ENCODE results near the gene OPRD1. TPM values are rescaled to one million over a fixed set of nuclear protein-coding genes. Genes with fewer than 3 reads are reported as not detected.
A peak's percentile ranks its signal among the peaks of the same experiment; 100 is the strongest.
"Not testable (repeated sequence)": the region's sequence is repeated elsewhere in the genome, so short reads cannot be mapped to it uniquely, and the experiment has no call there.

OPRD1 gene
- total RNA-seq, 1 donor from 2014 or later, result not detected

- DNase-seq, result no peak
- Histone ChIP-seq H3K9me3 (no peaks in the 10 kb centered on the region), H3K4me1 (no peaks in the 10 kb centered on the region), H3K27ac (no peak overlapping the region), H3K27me3 (no peaks in the 10 kb centered on the region), H3K4me3 (no peak overlapping the region), H3K36me3 (no peaks in the 10 kb centered on the region)
- intact Hi-C loops (cut with DNase I), result no loop called here
- ATAC-seq, result no peak
- TF ChIP-seq CTCF (IDR thresholded peaks at IDR 0.05), result no peak
Measured at GRCh38 chr1:28864695-28865094, 52.7 kb downstream of the OPRD1 start.

- Histone ChIP-seq H3K36me3 (no peaks in the 10 kb centered on the region), H3K4me1 (no peaks in the 10 kb centered on the region), H3K9me3 (no peaks in the 10 kb centered on the region), H3K4me3 (no peak overlapping the region), H3K27me3 (peaks cover 4% of the 10 kb centered on the region), H3K27ac (no peak overlapping the region)
- no peak for DNase-seq
- no peak for ATAC-seq
- intact Hi-C loops (cut with DNase I), result no loop called here
- no peak for TF ChIP-seq CTCF (IDR thresholded peaks at IDR 0.05)
Measured at GRCh38 chr1:28865997-28866650, 54.2 kb downstream of the OPRD1 start.

- intact Hi-C loops (cut with DNase I), result no loop called here
- Histone ChIP-seq H3K4me3 (no peak overlapping the region), H3K27me3 (peaks cover 4% of the 10 kb centered on the region), H3K27ac (no peak overlapping the region), H3K9me3 (no peaks in the 10 kb centered on the region), H3K36me3 (no peaks in the 10 kb centered on the region), H3K4me1 (no peaks in the 10 kb centered on the region)
- ATAC-seq, result no peak
- TF ChIP-seq CTCF (IDR thresholded peaks at IDR 0.05), result no peak
- DNase-seq, result no peak
Measured at GRCh38 chr1:28867850-28868249, 55.9 kb downstream of the OPRD1 start.

GRCh38 chr1:28869952-28870351 is 58.0 kb downstream of the OPRD1 start:
- no peaks in the 10 kb centered on the region for H3K36me3 ChIP-seq
- no peak for DNase-seq
- intact Hi-C loops (cut with DNase I), result no loop called here
- no peak overlapping the region for H3K27ac ChIP-seq
- peaks cover 4% of the 10 kb centered on the region for H3K27me3 ChIP-seq
- ATAC-seq, result no peak
- no peaks in the 10 kb centered on the region for H3K9me3 ChIP-seq
- no peak for TF ChIP-seq CTCF (IDR thresholded peaks at IDR 0.05)
- no peaks in the 10 kb centered on the region for H3K4me1 ChIP-seq
- H3K4me3 ChIP-seq, result no peak overlapping the region

GRCh38 chr1:28871631-28872401 is 59.8 kb downstream of the OPRD1 start:
- H3K27me3 ChIP-seq, result peaks cover 4% of the 10 kb centered on the region

GRCh38 chr1:28875134-28875533 is 63.2 kb downstream of the OPRD1 start:
- not testable (repeated sequence) for H3K27ac ChIP-seq, H3K36me3 ChIP-seq, H3K27me3 ChIP-seq, ATAC-seq, DNase-seq, H3K4me1 ChIP-seq, H3K4me3 ChIP-seq, H3K9me3 ChIP-seq
- intact Hi-C loops (cut with DNase I), result loop anchor here (5.0 kb wide), 1 partner anchor 88 kb away; no protein-coding TSS in a partner anchor

More at GRCh38 chr1:28871631-28872401, 59.8 kb downstream of the OPRD1 start:
- Histone ChIP-seq H3K27ac (no peak overlapping the region), H3K4me3 (no peak overlapping the region), H3K4me1 (no peaks in the 10 kb centered on the region), H3K9me3 (no peaks in the 10 kb centered on the region), H3K36me3 (no peaks in the 10 kb centered on the region)
- no peak for TF ChIP-seq CTCF (IDR thresholded peaks at IDR 0.05)
- peak; percentile 46 for ATAC-seq
- intact Hi-C loops (cut with DNase I), result no loop called here
- DNase-seq, result no peak
